Astrocyte (in vitro differentiated cells and primary cell): ENCODE data around the gene GPN3. TPM values are rescaled to one million over a fixed set of nuclear protein-coding genes. Genes with fewer than 3 reads are reported as not detected.
"Not testable (repeated sequence)": the region's sequence is repeated elsewhere in the genome, so short reads cannot be mapped to it uniquely, and the experiment has no call there.

Source experiments
- DNase-seq: peaks from one replicate; pipeline ENCODE4 v3.0.0-alpha.2; 2010; ENCODE audit warnings: low read depth
- FAIRE-seq: peaks from 2 replicates; lab custom pipeline; 2011; peaks lifted over from hg19 to GRCh38; lab: Jason Lieb, UNC
- H2AFZ ChIP-seq: 2 replicates; pipeline ENCODE4 v1.6.0; 2012; ENCODE audit warnings: low read depth, low read length, inconsistent platforms
- H3K27ac ChIP-seq: 2 replicates; pipeline ENCODE4 v1.5.1; 2011; ENCODE audit warnings: low read depth, low read length, inconsistent platforms
- H3K27me3 ChIP-seq: 2 replicates; pipeline ENCODE4 v1.6.0; 2011; ENCODE audit warnings: low read length, inconsistent platforms; ENCODE audit not compliant: insufficient read depth
- H3K36me3 ChIP-seq: 2 replicates; pipeline ENCODE4 v1.5.1; 2011; ENCODE audit warnings: low read length, inconsistent platforms; ENCODE audit not compliant: insufficient read depth
- H3K4me1 ChIP-seq: 2 replicates; pipeline ENCODE4 v1.5.1; 2011; ENCODE audit warnings: low read length, inconsistent platforms; ENCODE audit not compliant: insufficient read depth
- H3K4me2 ChIP-seq: 2 replicates; pipeline ENCODE4 v1.6.0; 2012; ENCODE audit warnings: low read length, inconsistent platforms
- H3K4me3 ChIP-seq: 2 replicates; pipeline ENCODE4 v1.5.1; 2011; ENCODE audit warnings: low read depth, mild to moderate bottlenecking, low read length, inconsistent platforms; ENCODE audit not compliant: insufficient read depth
- H3K79me2 ChIP-seq: 2 replicates; pipeline ENCODE4 v1.6.0; 2012; ENCODE audit warnings: mild to moderate bottlenecking, low read length, inconsistent platforms; ENCODE audit not compliant: insufficient read depth
- H3K9ac ChIP-seq: 2 replicates; pipeline ENCODE4 v1.6.0; 2012; ENCODE audit warnings: mild to moderate bottlenecking, low read length, inconsistent platforms
- H3K9me3 ChIP-seq: 2 replicates; pipeline ENCODE4 v1.5.1; 2012; ENCODE audit warnings: low read depth, mild to moderate bottlenecking, low read length, inconsistent platforms; ENCODE audit not compliant: insufficient read depth
- H4K20me1 ChIP-seq: 2 replicates; pipeline ENCODE4 v1.6.0; 2012; ENCODE audit warnings: low read length, inconsistent platforms; ENCODE audit not compliant: insufficient read depth
- H3K27ac Mint-ChIP-seq: one replicate; pipeline ENCODE4 v1.8.0; 2021; ENCODE audit warnings: mild to moderate bottlenecking, mixed read lengths; ENCODE audit not compliant: unreplicated experiment
- H3K27me3 Mint-ChIP-seq: one replicate; pipeline ENCODE4 v1.8.0; 2021; ENCODE audit warnings: low read depth, mixed read lengths; ENCODE audit not compliant: unreplicated experiment
- H3K36me3 Mint-ChIP-seq: one replicate; pipeline ENCODE4 v1.8.0; 2021; ENCODE audit warnings: low read depth, mixed read lengths; ENCODE audit not compliant: unreplicated experiment
- H3K4me1 Mint-ChIP-seq: one replicate; pipeline ENCODE4 v1.8.0; 2021; ENCODE audit warnings: low read depth, mixed read lengths; ENCODE audit not compliant: unreplicated experiment
- H3K4me3 Mint-ChIP-seq: one replicate; pipeline ENCODE4 v1.8.0; 2021; ENCODE audit warnings: mild to moderate bottlenecking, moderate library complexity, mixed read lengths; ENCODE audit not compliant: unreplicated experiment
- H3K9me3 Mint-ChIP-seq: one replicate; pipeline ENCODE4 v1.8.0; 2021; ENCODE audit warnings: mild to moderate bottlenecking, mixed read lengths; ENCODE audit not compliant: unreplicated experiment
- CTCF ChIP-seq: IDR thresholded peaks from 2 replicates; pipeline ENCODE4 v1.5.1; 2011; ENCODE audit warnings: low read depth, mild to moderate bottlenecking, inconsistent platforms, low read length, moderate library complexity; ENCODE audit not compliant: insufficient read depth
- EZH2 ChIP-seq: IDR thresholded peaks from 2 replicates; pipeline ENCODE4 v1.6.1; 2012; ENCODE audit warnings: mild to moderate bottlenecking, low read length, inconsistent platforms; ENCODE audit not compliant: insufficient read depth
- total RNA-seq: library from RNA; stranded (reverse); gene quantifications from 2 replicates; pipeline ENCODE4 v1.2.1, GENCODE V29; 2021

Gene GPN3
- total RNA-seq, 1 donor from 2014 or later = 19.5 TPM

GRCh38 chr12:110475426-110475825, 7.4 kb upstream of the GPN3 start:
- Histone ChIP-seq H2AFZ (no peak overlapping the region), H3K79me2 (peaks cover 3% of the 10 kb centered on the region), H3K27ac (no peak overlapping the region), H4K20me1 (no peaks in the 10 kb centered on the region), H3K27me3 (no peaks in the 10 kb centered on the region), H3K9ac (no peak overlapping the region), H3K9me3 (no peaks in the 10 kb centered on the region), H3K4me2 (no peak overlapping the region), H3K4me3 (no peak overlapping the region), H3K36me3 (peaks cover 3% of the 10 kb centered on the region), H3K4me1 (no peaks in the 10 kb centered on the region)
- DNase-seq (no peak), FAIRE-seq (no peak)
- H3K4me1 Mint-ChIP-seq = no peaks in the 10 kb centered on the region
- no peak overlapping the region for H3K27ac Mint-ChIP-seq
- H3K36me3 Mint-ChIP-seq = no peaks in the 10 kb centered on the region
- H3K27me3 Mint-ChIP-seq = no peaks in the 10 kb centered on the region
- H3K4me3 Mint-ChIP-seq = no peak overlapping the region
- no peaks in the 10 kb centered on the region for H3K9me3 Mint-ChIP-seq
- TF ChIP-seq EZH2 = no peak
- TF ChIP-seq CTCF = no peak

DNA sequence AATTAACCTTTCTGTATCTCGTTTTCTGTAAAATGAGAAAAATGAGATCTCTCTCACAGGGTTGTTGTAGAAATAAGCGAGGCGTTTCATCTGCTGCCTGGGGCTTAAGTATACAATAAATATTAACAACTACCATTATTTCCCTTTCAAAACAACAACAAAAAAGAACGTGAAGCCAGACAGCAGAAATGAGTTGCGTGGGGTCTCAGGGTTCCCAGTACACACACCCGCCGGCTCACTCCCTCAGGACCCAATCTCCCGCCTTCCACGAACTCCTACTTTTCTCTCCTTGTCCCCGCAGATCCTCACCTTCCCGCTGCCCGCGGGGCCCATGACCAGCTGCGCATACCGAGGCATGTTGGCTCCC, 227 bp downstream of the GPN3 start:
- Mint-ChIP-seq H3K4me1 (peaks cover 2% of the 10 kb centered on the region), H3K27me3 (no peaks in the 10 kb centered on the region), H3K4me3 (peak overlapping the region; percentile 99), H3K9me3 (no peaks in the 10 kb centered on the region), H3K27ac (peak overlapping the region; percentile 98), H3K36me3 (no peaks in the 10 kb centered on the region)
- Histone ChIP-seq H3K4me3 (peak overlapping the region; percentile 96), H3K9me3 (no peaks in the 10 kb centered on the region), H2AFZ (peak overlapping the region; percentile 85), H3K79me2 (peaks cover 49% of the 10 kb centered on the region), H3K4me2 (peak overlapping the region; percentile 87), H3K27me3 (no peaks in the 10 kb centered on the region), H3K9ac (peak overlapping the region; percentile 96), H3K27ac (peak overlapping the region; percentile 88), H4K20me1 (peaks cover 6% of the 10 kb centered on the region), H3K4me1 (peaks cover 11% of the 10 kb centered on the region), H3K36me3 (peaks cover 9% of the 10 kb centered on the region)
- TF ChIP-seq EZH2 (no peak), CTCF (no peak)
- no peak for FAIRE-seq
- no peak for DNase-seq

GRCh38 chr12:110466791-110467190, 1.3 kb downstream of the GPN3 start:
- Histone ChIP-seq H2AFZ (no peak overlapping the region), H3K27me3 (no peaks in the 10 kb centered on the region), H3K4me2 (peak overlapping the region; percentile 87), H3K9ac (peak overlapping the region; percentile 96), H3K4me1 (peaks cover 11% of the 10 kb centered on the region), H3K36me3 (peaks cover 9% of the 10 kb centered on the region), H3K79me2 (peaks cover 53% of the 10 kb centered on the region), H4K20me1 (peaks cover 6% of the 10 kb centered on the region), H3K9me3 (no peaks in the 10 kb centered on the region), H3K27ac (no peak overlapping the region), H3K4me3 (peak overlapping the region; percentile 96)
- no peaks in the 10 kb centered on the region for H3K9me3 Mint-ChIP-seq
- no peak for FAIRE-seq
- no peak for TF ChIP-seq EZH2
- no peak for TF ChIP-seq CTCF
- H3K27me3 Mint-ChIP-seq = no peaks in the 10 kb centered on the region
- peaks cover 2% of the 10 kb centered on the region for H3K4me1 Mint-ChIP-seq
- no peaks in the 10 kb centered on the region for H3K36me3 Mint-ChIP-seq
- peak overlapping the region; percentile 99 for H3K4me3 Mint-ChIP-seq
- no peak for DNase-seq
- H3K27ac Mint-ChIP-seq = peak overlapping the region; percentile 34

DNA sequence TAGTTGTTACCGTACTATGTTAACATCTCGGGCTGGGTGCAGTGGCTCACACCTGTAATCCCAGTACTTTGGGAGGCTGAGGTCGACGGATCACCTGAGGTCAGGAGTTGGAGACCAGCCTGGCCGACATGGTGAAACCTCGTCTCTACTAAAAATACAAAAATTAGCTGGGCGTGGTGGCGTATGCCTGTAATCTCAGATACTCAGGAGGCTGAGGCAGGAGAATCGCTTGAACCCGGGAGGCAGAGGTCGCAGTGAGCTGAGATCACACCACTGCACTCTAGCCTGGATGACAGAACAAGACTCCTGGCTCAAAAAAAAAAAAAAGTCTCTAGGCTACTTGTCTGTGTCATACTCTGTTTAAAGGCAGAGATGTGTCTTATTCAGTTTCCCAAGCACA, 2.3 kb downstream of the GPN3 start:
- not testable (repeated sequence) for H3K27ac Mint-ChIP-seq, FAIRE-seq

More for the DNA sequence above, 2.3 kb downstream of the GPN3 start:
- not testable (repeated sequence) for H3K4me2 ChIP-seq, H3K36me3 Mint-ChIP-seq, H3K27ac ChIP-seq, H2AFZ ChIP-seq, H4K20me1 ChIP-seq, H3K36me3 ChIP-seq, H3K4me3 ChIP-seq, H3K4me3 Mint-ChIP-seq, H3K4me1 Mint-ChIP-seq, H3K9me3 ChIP-seq, DNase-seq, H3K27me3 Mint-ChIP-seq, H3K9me3 Mint-ChIP-seq, H3K9ac ChIP-seq, H3K27me3 ChIP-seq
- H3K79me2 ChIP-seq = peaks cover 53% of the 10 kb centered on the region
- peaks cover 11% of the 10 kb centered on the region for H3K4me1 ChIP-seq
